Liver (tissue), 9 donors: ENCODE data around the gene SNX15. TPM values are rescaled to one million over a fixed set of nuclear protein-coding genes. Genes with fewer than 3 reads are reported as not detected.

ENCODE experiments used
- DNase-seq: peaks from one replicate; pipeline ENCODE4 v3.0.0-alpha.2; 2017; ENCODE audit warnings: low spot score
- H3K27ac ChIP-seq, 2 donors: one replicate each; pipeline ENCODE4 v1.7.0; 2013; ENCODE audit warnings: inconsistent platforms in 2 of 2, low read length in 2 of 2, control low read depth in 1 of 2, low read depth in 1 of 2, mild to moderate bottlenecking in 1 of 2
- H3K27me3 ChIP-seq, 4 donors: one replicate each; pipeline versions ENCODE4 v1.6.1 to v1.7.0; 2013; ENCODE audit warnings: low read length in 3 of 4, inconsistent platforms in 1 of 4, mild to moderate bottlenecking in 1 of 4, moderate library complexity in 1 of 4; ENCODE audit not compliant: control insufficient read depth in 4 of 4, insufficient read depth in 4 of 4
- H3K36me3 ChIP-seq, 4 donors: one replicate each; pipeline versions ENCODE4 v1.6.1 to v1.7.0; 2013; ENCODE audit warnings: low read length in 3 of 4, mild to moderate bottlenecking in 3 of 4, low read depth in 1 of 4, moderate library complexity in 1 of 4; ENCODE audit not compliant: control insufficient read depth in 4 of 4, insufficient read depth in 3 of 4
- H3K4me1 ChIP-seq, 4 donors: one replicate each; pipeline versions ENCODE4 v1.6.1 to v1.7.0; 2013; ENCODE audit warnings: low read length in 3 of 4, mild to moderate bottlenecking in 3 of 4, moderate library complexity in 1 of 4; ENCODE audit not compliant: control insufficient read depth in 4 of 4, insufficient read depth in 4 of 4
- H3K4me3 ChIP-seq, 3 donors: one replicate each; pipeline versions ENCODE4 v1.6.1 to v1.7.0; 2013; ENCODE audit warnings: low read length in 3 of 3, control low read depth in 1 of 3, low read depth in 1 of 3, mild to moderate bottlenecking in 1 of 3
- H3K9ac ChIP-seq, 2 donors: one replicate each; pipeline ENCODE4 v1.7.0; 2013; ENCODE audit warnings: low read length in 2 of 2, mild to moderate bottlenecking in 2 of 2, moderate library complexity in 2 of 2, control low read depth in 1 of 2, low read depth in 1 of 2
- H3K9me3 ChIP-seq, 4 donors: one replicate each; pipeline versions ENCODE4 v1.6.1 to v1.7.0; 2013; ENCODE audit warnings: low read length in 3 of 4; ENCODE audit not compliant: control insufficient read depth in 4 of 4
- EGR1 ChIP-seq, 2 donors: IDR thresholded peaks; 2 replicates each; pipeline ENCODE4 v1.6.1; 2016 to 2018; ENCODE audit warnings: antibody characterized with exemption in 2 of 2, low read depth in 2 of 2
- FOXA1 ChIP-seq: IDR thresholded peaks from 2 replicates; pipeline ENCODE4 v1.6.1; 2016; ENCODE audit warnings: antibody characterized with exemption
- FOXA2 ChIP-seq: IDR thresholded peaks from 2 replicates; pipeline ENCODE4 v1.6.1; 2016; ENCODE audit warnings: antibody characterized with exemption
- GABPA ChIP-seq, 2 donors: IDR thresholded peaks in 1 of 2; conservative IDR thresholded peaks in 1 of 2; 2 replicates each; pipeline ENCODE4 v1.6.1; 2016; ENCODE audit warnings: antibody characterized with exemption in 2 of 2, mild to moderate bottlenecking in 1 of 2, moderate library complexity in 1 of 2
- HNF4A ChIP-seq, 2 donors: conservative IDR thresholded peaks; 2 replicates each; pipeline ENCODE4 v1.6.1; 2016; ENCODE audit warnings: antibody characterized with exemption in 2 of 2, mild to moderate bottlenecking in 2 of 2
- HNF4G ChIP-seq: IDR thresholded peaks from 2 replicates; pipeline ENCODE4 v1.6.1; 2016; ENCODE audit warnings: antibody characterized with exemption
- JUND ChIP-seq, 2 donors: IDR thresholded peaks; 2 replicates each; pipeline ENCODE4 v1.6.1; 2016; ENCODE audit warnings: antibody characterized with exemption in 2 of 2
- NR2F2 ChIP-seq: IDR thresholded peaks from 2 replicates; pipeline ENCODE4 v1.6.1; 2016; ENCODE audit warnings: antibody characterized with exemption
- RAD21 ChIP-seq, 2 donors: IDR thresholded peaks; 2 replicates each; pipeline ENCODE4 v1.6.1; 2016; ENCODE audit warnings: antibody characterized with exemption in 2 of 2, mild to moderate bottlenecking in 2 of 2
- RXRA ChIP-seq, 2 donors: IDR thresholded peaks; 2 replicates each; pipeline ENCODE4 v1.6.1; 2017 to 2018; ENCODE audit warnings: antibody characterized with exemption in 2 of 2, mild to moderate bottlenecking in 1 of 2
- SP1 ChIP-seq: IDR thresholded peaks from 2 replicates; pipeline ENCODE4 v1.6.1; 2018; ENCODE audit warnings: antibody characterized with exemption, mild to moderate bottlenecking
- TAF1 ChIP-seq: conservative IDR thresholded peaks from 2 replicates; pipeline ENCODE4 v1.6.1; 2016; ENCODE audit warnings: antibody characterized with exemption, mild to moderate bottlenecking
- YY1 ChIP-seq: IDR thresholded peaks from 2 replicates; pipeline ENCODE4 v1.6.1; 2016; ENCODE audit warnings: antibody characterized with exemption, mild to moderate bottlenecking
- WGBS: extraction: QIAGEN DNeasy Blood & Tissue Kit; methylation state at CpG from one replicate; pipeline ENCODE4 v1.1.7; 2013; 5-methylcytosine and 5-hydroxymethylcytosine counted together
- polyA plus RNA-seq, 2 donors: library from polyadenylated mRNA; stranded (reverse) in 1 of 2; unstranded in 1 of 2; fragments of 200-250 nt in 1 of 2; fragments of >200 nt in 1 of 2; fragmentation: Nextera tagmentation in 1 of 2; extraction: Ambion mirVana in 1 of 2; gene quantifications; one replicate each; pipeline versions ENCODE4 v1.2.1 to v1.2.3, GENCODE V29; 2013 to 2015
- total RNA-seq, 2 donors: library from RNA; depleted of rRNA; stranded (reverse); fragments of >200 nt; gene quantifications; one replicate each; pipeline ENCODE4 v1.2.3, GENCODE V29; 2014
- TF ChIP-seq, protein P1 (sequence below): IDR thresholded peaks from 2 replicates; pipeline ENCODE4 v1.6.1; 2016; ENCODE audit warnings: antibody characterized with exemption
- TF ChIP-seq, protein P2 (sequence below): IDR thresholded peaks from 2 replicates; pipeline ENCODE4 v1.6.1; 2016; ENCODE audit warnings: antibody characterized with exemption
- TF ChIP-seq, protein P3 (sequence below): IDR thresholded peaks from 2 replicates; pipeline ENCODE4 v1.6.1; 2016; ENCODE audit warnings: antibody characterized with exemption
- TF ChIP-seq, protein P4 (sequence below): fragments of 150-350 bp; IDR thresholded peaks from 2 replicates; pipeline ENCODE4 v1.5.1; 2017; ENCODE audit warnings: improper control_type of control experiment, low read depth, low read length; ENCODE audit not compliant: missing input control
- TF ChIP-seq, protein P5 (sequence below): IDR thresholded peaks from 2 replicates; pipeline ENCODE4 v1.6.1; 2016; ENCODE audit warnings: antibody characterized with exemption, mild to moderate bottlenecking
- donor health status: healthy.
- donor health status: healthy.
- donor health status: healthy.
- donor health status: healthy.
- donor health status: healthy.

The SNX15 gene
- total and polyA plus RNA-seq, 4 donors, result 4.5 to 7.2 (median 5.7) TPM

DNA sequence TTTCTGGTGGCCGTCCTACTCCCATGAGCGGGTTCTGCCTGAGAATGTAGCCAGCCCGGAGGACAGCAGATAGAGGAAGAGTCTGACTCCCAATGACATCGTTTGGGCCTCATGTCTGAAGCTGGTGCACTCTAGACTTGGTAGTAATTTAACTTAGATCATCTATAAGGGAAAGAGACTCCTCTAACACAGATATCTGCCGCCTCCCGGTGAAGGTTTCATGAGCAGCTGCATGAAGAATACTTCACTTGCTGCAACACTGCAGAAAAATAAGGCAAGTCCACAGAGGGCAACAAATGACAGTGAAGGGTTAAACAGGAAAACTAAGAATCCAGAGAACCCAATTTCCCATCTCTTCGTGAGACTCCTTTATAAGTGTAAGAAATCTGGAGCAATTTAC is 19.2 kb upstream of the SNX15 start:
- WGBS, result 78% methylated on average over 7 of the region's 7 CpGs
- TF ChIP-seq TAF1 (no peak), RAD21 (IDR thresholded peaks at IDR 0.05) (no peak), SP1 (no peak), FOXA2 (no peak), YY1 (no peak)
- TF ChIP-seq, protein P1, sequence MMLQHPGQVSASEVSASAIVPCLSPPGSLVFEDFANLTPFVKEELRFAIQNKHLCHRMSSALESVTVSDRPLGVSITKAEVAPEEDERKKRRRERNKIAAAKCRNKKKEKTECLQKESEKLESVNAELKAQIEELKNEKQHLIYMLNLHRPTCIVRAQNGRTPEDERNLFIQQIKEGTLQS, result no peak
- TF ChIP-seq, protein P2, sequence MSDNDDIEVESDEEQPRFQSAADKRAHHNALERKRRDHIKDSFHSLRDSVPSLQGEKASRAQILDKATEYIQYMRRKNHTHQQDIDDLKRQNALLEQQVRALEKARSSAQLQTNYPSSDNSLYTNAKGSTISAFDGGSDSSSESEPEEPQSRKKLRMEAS, result no peak
- TF ChIP-seq, protein P3, sequence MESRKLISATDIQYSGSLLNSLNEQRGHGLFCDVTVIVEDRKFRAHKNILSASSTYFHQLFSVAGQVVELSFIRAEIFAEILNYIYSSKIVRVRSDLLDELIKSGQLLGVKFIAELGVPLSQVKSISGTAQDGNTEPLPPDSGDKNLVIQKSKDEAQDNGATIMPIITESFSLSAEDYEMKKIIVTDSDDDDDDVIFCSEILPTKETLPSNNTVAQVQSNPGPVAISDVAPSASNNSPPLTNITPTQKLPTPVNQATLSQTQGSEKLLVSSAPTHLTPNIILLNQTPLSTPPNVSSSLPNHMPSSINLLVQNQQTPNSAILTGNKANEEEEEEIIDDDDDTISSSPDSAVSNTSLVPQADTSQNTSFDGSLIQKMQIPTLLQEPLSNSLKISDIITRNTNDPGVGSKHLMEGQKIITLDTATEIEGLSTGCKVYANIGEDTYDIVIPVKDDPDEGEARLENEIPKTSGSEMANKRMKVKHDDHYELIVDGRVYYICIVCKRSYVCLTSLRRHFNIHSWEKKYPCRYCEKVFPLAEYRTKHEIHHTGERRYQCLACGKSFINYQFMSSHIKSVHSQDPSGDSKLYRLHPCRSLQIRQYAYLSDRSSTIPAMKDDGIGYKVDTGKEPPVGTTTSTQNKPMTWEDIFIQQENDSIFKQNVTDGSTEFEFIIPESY, result no peak
- H3K36me3 ChIP-seq, result no peaks in the 10 kb centered on the region
- no peak overlapping the region for H3K9ac ChIP-seq
- H3K4me3 ChIP-seq, result no peak overlapping the region
- H3K27ac ChIP-seq, result no peak overlapping the region
- no peaks in the 10 kb centered on the region for H3K9me3 ChIP-seq
- H3K4me1 ChIP-seq, result peaks cover 0 to 1% (median under 1%) of the 10 kb centered on the region in 4 donors
- no peak for DNase-seq
- no peaks in the 10 kb centered on the region for H3K27me3 ChIP-seq

DNA sequence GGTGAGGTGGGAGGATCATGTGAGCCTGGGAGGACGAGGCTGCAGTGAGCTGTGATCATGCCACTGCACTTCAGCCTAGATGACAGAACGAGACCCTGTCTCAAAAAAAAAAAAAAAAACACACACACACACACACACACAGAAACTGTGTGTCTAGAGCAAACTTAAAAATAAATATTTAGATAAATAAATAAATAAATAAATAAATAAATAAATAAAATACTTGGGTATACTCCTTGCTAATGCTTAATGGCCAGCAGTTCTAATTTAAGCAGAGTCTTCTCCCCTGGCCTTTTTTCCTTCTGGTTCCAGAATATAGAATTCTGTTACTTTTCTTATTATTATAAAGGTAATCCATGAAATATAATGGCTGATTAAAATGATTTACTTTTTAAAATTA is 18.4 kb upstream of the SNX15 start:
- H3K9me3 ChIP-seq, result no peaks in the 10 kb centered on the region
- DNase-seq, result no peak
- H3K4me1 ChIP-seq, result peaks cover 0 to 9% (median 7%) of the 10 kb centered on the region in 4 donors
- TF ChIP-seq RAD21 (IDR thresholded peaks at IDR 0.05) (no peak), GABPA (IDR thresholded peaks at IDR 0.05 in 1 of 2, conservative IDR thresholded peaks at IDR 0.05 in 1 of 2) (no peak), HNF4G (no peak), EGR1 (IDR thresholded peaks at IDR 0.05; ENCODE audit: low read depth in 2 of 2) (no peak), YY1 (no peak), RXRA (IDR thresholded peaks at IDR 0.05) (no peak), SP1 (no peak), HNF4A (conservative IDR thresholded peaks at IDR 0.05) (no peak), FOXA2 (no peak), JUND (IDR thresholded peaks at IDR 0.05) (no peak), NR2F2 (no peak), FOXA1 (no peak), TAF1 (no peak)
- TF ChIP-seq, protein P4, sequence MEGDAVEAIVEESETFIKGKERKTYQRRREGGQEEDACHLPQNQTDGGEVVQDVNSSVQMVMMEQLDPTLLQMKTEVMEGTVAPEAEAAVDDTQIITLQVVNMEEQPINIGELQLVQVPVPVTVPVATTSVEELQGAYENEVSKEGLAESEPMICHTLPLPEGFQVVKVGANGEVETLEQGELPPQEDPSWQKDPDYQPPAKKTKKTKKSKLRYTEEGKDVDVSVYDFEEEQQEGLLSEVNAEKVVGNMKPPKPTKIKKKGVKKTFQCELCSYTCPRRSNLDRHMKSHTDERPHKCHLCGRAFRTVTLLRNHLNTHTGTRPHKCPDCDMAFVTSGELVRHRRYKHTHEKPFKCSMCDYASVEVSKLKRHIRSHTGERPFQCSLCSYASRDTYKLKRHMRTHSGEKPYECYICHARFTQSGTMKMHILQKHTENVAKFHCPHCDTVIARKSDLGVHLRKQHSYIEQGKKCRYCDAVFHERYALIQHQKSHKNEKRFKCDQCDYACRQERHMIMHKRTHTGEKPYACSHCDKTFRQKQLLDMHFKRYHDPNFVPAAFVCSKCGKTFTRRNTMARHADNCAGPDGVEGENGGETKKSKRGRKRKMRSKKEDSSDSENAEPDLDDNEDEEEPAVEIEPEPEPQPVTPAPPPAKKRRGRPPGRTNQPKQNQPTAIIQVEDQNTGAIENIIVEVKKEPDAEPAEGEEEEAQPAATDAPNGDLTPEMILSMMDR, result no peak
- TF ChIP-seq, protein P3, result no peak
- TF ChIP-seq, protein P2, result no peak
- TF ChIP-seq, protein P5, sequence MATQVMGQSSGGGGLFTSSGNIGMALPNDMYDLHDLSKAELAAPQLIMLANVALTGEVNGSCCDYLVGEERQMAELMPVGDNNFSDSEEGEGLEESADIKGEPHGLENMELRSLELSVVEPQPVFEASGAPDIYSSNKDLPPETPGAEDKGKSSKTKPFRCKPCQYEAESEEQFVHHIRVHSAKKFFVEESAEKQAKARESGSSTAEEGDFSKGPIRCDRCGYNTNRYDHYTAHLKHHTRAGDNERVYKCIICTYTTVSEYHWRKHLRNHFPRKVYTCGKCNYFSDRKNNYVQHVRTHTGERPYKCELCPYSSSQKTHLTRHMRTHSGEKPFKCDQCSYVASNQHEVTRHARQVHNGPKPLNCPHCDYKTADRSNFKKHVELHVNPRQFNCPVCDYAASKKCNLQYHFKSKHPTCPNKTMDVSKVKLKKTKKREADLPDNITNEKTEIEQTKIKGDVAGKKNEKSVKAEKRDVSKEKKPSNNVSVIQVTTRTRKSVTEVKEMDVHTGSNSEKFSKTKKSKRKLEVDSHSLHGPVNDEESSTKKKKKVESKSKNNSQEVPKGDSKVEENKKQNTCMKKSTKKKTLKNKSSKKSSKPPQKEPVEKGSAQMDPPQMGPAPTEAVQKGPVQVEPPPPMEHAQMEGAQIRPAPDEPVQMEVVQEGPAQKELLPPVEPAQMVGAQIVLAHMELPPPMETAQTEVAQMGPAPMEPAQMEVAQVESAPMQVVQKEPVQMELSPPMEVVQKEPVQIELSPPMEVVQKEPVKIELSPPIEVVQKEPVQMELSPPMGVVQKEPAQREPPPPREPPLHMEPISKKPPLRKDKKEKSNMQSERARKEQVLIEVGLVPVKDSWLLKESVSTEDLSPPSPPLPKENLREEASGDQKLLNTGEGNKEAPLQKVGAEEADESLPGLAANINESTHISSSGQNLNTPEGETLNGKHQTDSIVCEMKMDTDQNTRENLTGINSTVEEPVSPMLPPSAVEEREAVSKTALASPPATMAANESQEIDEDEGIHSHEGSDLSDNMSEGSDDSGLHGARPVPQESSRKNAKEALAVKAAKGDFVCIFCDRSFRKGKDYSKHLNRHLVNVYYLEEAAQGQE, result no peak
- TF ChIP-seq, protein P1, result no peak
- no peaks in the 10 kb centered on the region for H3K27me3 ChIP-seq
- H3K36me3 ChIP-seq, result no peaks in the 10 kb centered on the region
- H3K9ac ChIP-seq, result no peak overlapping the region
- no peak overlapping the region for H3K4me3 ChIP-seq
- H3K27ac ChIP-seq, result no peak overlapping the region
- WGBS, result 96% methylated on average over 2 of the region's 2 CpGs
